ENCODE data around the gene PLEKHM1. TPM values are rescaled to one million over a fixed set of nuclear protein-coding genes. Genes with fewer than 3 reads are reported as not detected.
"Not testable (repeated sequence)": the region's sequence is repeated elsewhere in the genome, so short reads cannot be mapped to it uniquely, and the experiment has no call there.

PLEKHM1 gene
- 62.5 TPM for total RNA-seq

- not testable (repeated sequence) for H3K27me3 ChIP-seq (ENCODE audit: insufficient read depth, low read length); H3K9me3 ChIP-seq (ENCODE audit: low read depth, low read length)
- peak within 1 kb of the TSS; percentile 52 for H3K4me3 ChIP-seq (ENCODE audit: low read length)
- H3K4me1 ChIP-seq (ENCODE audit: insufficient read depth, low read length): peaks cover 50% of the 10 kb centered on the region
These were observed at the start of gene PLEKHM1 for GRCh38 chr17:45490615-45491433. PLEKHM1 (minus strand) TSS chr17:45490721; CDS start chr17:45482484, 8,237 bp downstream.

GRCh38 chr17:45538168-45538567 is 47.6 kb upstream of the PLEKHM1 start:
- H3K4me1 ChIP-seq (ENCODE audit: insufficient read depth, low read length); H3K4me3 ChIP-seq (ENCODE audit: low read length); H3K9me3 ChIP-seq (ENCODE audit: low read depth, low read length); H3K27me3 ChIP-seq (ENCODE audit: insufficient read depth, low read length): not testable (repeated sequence)

GRCh38 chr17:45506072-45506471 is 15.6 kb upstream of the PLEKHM1 start:
- not testable (repeated sequence) for H3K27me3 ChIP-seq (ENCODE audit: insufficient read depth, low read length); H3K9me3 ChIP-seq (ENCODE audit: low read depth, low read length); H3K4me3 ChIP-seq (ENCODE audit: low read length); H3K4me1 ChIP-seq (ENCODE audit: insufficient read depth, low read length)

- H3K4me1 ChIP-seq (ENCODE audit: insufficient read depth, low read length); H3K27me3 ChIP-seq (ENCODE audit: insufficient read depth, low read length); H3K9me3 ChIP-seq (ENCODE audit: low read depth, low read length); H3K4me3 ChIP-seq (ENCODE audit: low read length): not testable (repeated sequence)
These were observed 14.7 kb upstream of the PLEKHM1 start for GRCh38 chr17:45505183-45505582.

GRCh38 chr17:45501092-45501707 is 10.7 kb upstream of the PLEKHM1 start:
- peaks cover 13% of the 10 kb centered on the region for H3K4me1 ChIP-seq (ENCODE audit: insufficient read depth, low read length)
- H3K9me3 ChIP-seq (ENCODE audit: low read depth, low read length); H3K27me3 ChIP-seq (ENCODE audit: insufficient read depth, low read length); H3K4me3 ChIP-seq (ENCODE audit: low read length): not testable (repeated sequence)

- H3K27me3 ChIP-seq (ENCODE audit: insufficient read depth, low read length); H3K4me3 ChIP-seq (ENCODE audit: low read length); H3K9me3 ChIP-seq (ENCODE audit: low read depth, low read length): not testable (repeated sequence)
- H3K4me1 ChIP-seq (ENCODE audit: insufficient read depth, low read length): peaks cover 13% of the 10 kb centered on the region
These were observed 10.0 kb upstream of the PLEKHM1 start for GRCh38 chr17:45500478-45500877.

- not testable (repeated sequence) for H3K4me3 ChIP-seq (ENCODE audit: low read length); H3K27me3 ChIP-seq (ENCODE audit: insufficient read depth, low read length); H3K9me3 ChIP-seq (ENCODE audit: low read depth, low read length)
- H3K4me1 ChIP-seq (ENCODE audit: insufficient read depth, low read length): peaks cover 22% of the 10 kb centered on the region
These were observed 8.7 kb upstream of the PLEKHM1 start for GRCh38 chr17:45499208-45499607.

GRCh38 chr17:45498377-45498776 is 7.9 kb upstream of the PLEKHM1 start:
- H3K9me3 ChIP-seq (ENCODE audit: low read depth, low read length); H3K27me3 ChIP-seq (ENCODE audit: insufficient read depth, low read length); H3K4me3 ChIP-seq (ENCODE audit: low read length): not testable (repeated sequence)
- H3K4me1 ChIP-seq (ENCODE audit: insufficient read depth, low read length): peaks cover 30% of the 10 kb centered on the region

- H3K4me3 ChIP-seq (ENCODE audit: low read length); H3K9me3 ChIP-seq (ENCODE audit: low read depth, low read length); H3K27me3 ChIP-seq (ENCODE audit: insufficient read depth, low read length): not testable (repeated sequence)
- H3K4me1 ChIP-seq (ENCODE audit: insufficient read depth, low read length): peaks cover 30% of the 10 kb centered on the region
These were observed 6.9 kb upstream of the PLEKHM1 start for GRCh38 chr17:45497449-45497848.

GRCh38 chr17:45496507-45496906 is 6.0 kb upstream of the PLEKHM1 start:
- H3K4me1 ChIP-seq (ENCODE audit: insufficient read depth, low read length): peaks cover 30% of the 10 kb centered on the region
- not testable (repeated sequence) for H3K9me3 ChIP-seq (ENCODE audit: low read depth, low read length); H3K27me3 ChIP-seq (ENCODE audit: insufficient read depth, low read length); H3K4me3 ChIP-seq (ENCODE audit: low read length)

- not testable (repeated sequence) for H3K27me3 ChIP-seq (ENCODE audit: insufficient read depth, low read length); H3K4me3 ChIP-seq (ENCODE audit: low read length); H3K9me3 ChIP-seq (ENCODE audit: low read depth, low read length)
- peaks cover 25% of the 10 kb centered on the region for H3K4me1 ChIP-seq (ENCODE audit: insufficient read depth, low read length)
These were observed 4.0 kb upstream of the PLEKHM1 start for GRCh38 chr17:45494556-45494955.

GRCh38 chr17:45492156-45492555 is 1.6 kb upstream of the PLEKHM1 start:
- not testable (repeated sequence) for H3K27me3 ChIP-seq (ENCODE audit: insufficient read depth, low read length); H3K4me3 ChIP-seq (ENCODE audit: low read length); H3K9me3 ChIP-seq (ENCODE audit: low read depth, low read length)
- H3K4me1 ChIP-seq (ENCODE audit: insufficient read depth, low read length): peaks cover 45% of the 10 kb centered on the region

- H3K4me1 ChIP-seq (ENCODE audit: insufficient read depth, low read length): peaks cover 53% of the 10 kb centered on the region
- H3K27me3 ChIP-seq (ENCODE audit: insufficient read depth, low read length); H3K9me3 ChIP-seq (ENCODE audit: low read depth, low read length): not testable (repeated sequence)
- H3K4me3 ChIP-seq (ENCODE audit: low read length): peak overlapping the region; percentile 52
These were observed 323 bp downstream of the PLEKHM1 start for GRCh38 chr17:45490198-45490597.

- H3K27me3 ChIP-seq (ENCODE audit: insufficient read depth, low read length); H3K9me3 ChIP-seq (ENCODE audit: low read depth, low read length); H3K4me3 ChIP-seq (ENCODE audit: low read length): not testable (repeated sequence)
- peaks cover 50% of the 10 kb centered on the region for H3K4me1 ChIP-seq (ENCODE audit: insufficient read depth, low read length)
These were observed 2.8 kb downstream of the PLEKHM1 start for GRCh38 chr17:45487704-45488103.

- H3K4me3 ChIP-seq (ENCODE audit: low read length); H3K9me3 ChIP-seq (ENCODE audit: low read depth, low read length); H3K27me3 ChIP-seq (ENCODE audit: insufficient read depth, low read length): not testable (repeated sequence)
- peaks cover 37% of the 10 kb centered on the region for H3K4me1 ChIP-seq (ENCODE audit: insufficient read depth, low read length)
These were observed 6.8 kb downstream of the PLEKHM1 start for GRCh38 chr17:45483591-45484216.

- H3K27me3 ChIP-seq (ENCODE audit: insufficient read depth, low read length); H3K9me3 ChIP-seq (ENCODE audit: low read depth, low read length); H3K4me3 ChIP-seq (ENCODE audit: low read length): not testable (repeated sequence)
- H3K4me1 ChIP-seq (ENCODE audit: insufficient read depth, low read length): peaks cover 32% of the 10 kb centered on the region
These were observed 7.3 kb downstream of the PLEKHM1 start for GRCh38 chr17:45483177-45483576.

Measured in mononuclear cell (primary cell).